DMS53 (cell line): ENCODE data around the gene KIF26B.
"Not testable (repeated sequence)": the region's sequence is repeated elsewhere in the genome, so short reads cannot be mapped to it uniquely, and the experiment has no call there.

ENCODE experiments used
- DNase-seq: peaks from one replicate; lab custom pipeline; 2025; lab: John Stamatoyannopoulos, UW

Gene KIF26B

GRCh38 chr1:245701631-245702030, 546.8 kb downstream of the KIF26B start:
- no peak for DNase-seq

- no peak for DNase-seq
Measured at GRCh38 chr1:245702346-245702745, 547.6 kb downstream of the KIF26B start.

- DNase-seq, result no peak
Measured at GRCh38 chr1:245704341-245704740, 549.6 kb downstream of the KIF26B start.

GRCh38 chr1:245704765-245705164, 550.0 kb downstream of the KIF26B start:
- DNase-seq, result no peak

GRCh38 chr1:245707941-245708340, 553.2 kb downstream of the KIF26B start:
- no peak for DNase-seq

GRCh38 chr1:245710961-245711903, 556.4 kb downstream of the KIF26B start:
- no peak for DNase-seq

- DNase-seq, result not testable (repeated sequence)
Measured at GRCh38 chr1:245714027-245714426, 559.2 kb downstream of the KIF26B start.

GRCh38 chr1:245715291-245715701, 560.5 kb downstream of the KIF26B start:
- DNase-seq, result peak; percentile 37

- peak; percentile 7 for DNase-seq
Measured at GRCh38 chr1:245715970-245716369, 561.2 kb downstream of the KIF26B start.

- DNase-seq, result no peak
Measured at GRCh38 chr1:245716561-245716960, 561.8 kb downstream of the KIF26B start.

GRCh38 chr1:245717611-245718010, 562.8 kb downstream of the KIF26B start:
- no peak for DNase-seq

GRCh38 chr1:245718123-245718522, 563.3 kb downstream of the KIF26B start:
- DNase-seq, result no peak

- no peak for DNase-seq
Measured at GRCh38 chr1:245718951-245719350, 564.2 kb downstream of the KIF26B start.

GRCh38 chr1:245721488-245721887, 566.7 kb downstream of the KIF26B start:
- DNase-seq, result no peak

- not testable (repeated sequence) for DNase-seq
Measured at GRCh38 chr1:245728035-245728434, 573.2 kb downstream of the KIF26B start.

GRCh38 chr1:245730801-245731200, 576.0 kb downstream of the KIF26B start:
- no peak for DNase-seq

- not testable (repeated sequence) for DNase-seq
Measured at GRCh38 chr1:245740336-245740735, 585.6 kb downstream of the KIF26B start.

- DNase-seq, result no peak
Measured at GRCh38 chr1:245742896-245743295, 588.1 kb downstream of the KIF26B start.

GRCh38 chr1:245748240-245748639, 593.5 kb downstream of the KIF26B start:
- DNase-seq, result no peak

GRCh38 chr1:245748646-245749045, 593.9 kb downstream of the KIF26B start:
- DNase-seq, result no peak

- no peak for DNase-seq
Measured at GRCh38 chr1:245749053-245749452, 594.3 kb downstream of the KIF26B start.

GRCh38 chr1:245750261-245750660, 595.5 kb downstream of the KIF26B start:
- no peak for DNase-seq

- no peak for DNase-seq
Measured at GRCh38 chr1:245751116-245751515, 596.3 kb downstream of the KIF26B start.
